DMS114 treated with DMSO at 0.1 percent for 48 hours (cell line): Measurements from ENCODE around the gene SLC8A1.

Experiments used
- DNase-seq: peaks from one replicate; lab custom pipeline; 2025; ENCODE audit not compliant: unreplicated experiment; lab: John Stamatoyannopoulos, UW

Gene SLC8A1

GRCh38 chr2:40123326-40123725 lies 328.6 kb downstream of the SLC8A1 start:
- no peak for DNase-seq

DNA sequence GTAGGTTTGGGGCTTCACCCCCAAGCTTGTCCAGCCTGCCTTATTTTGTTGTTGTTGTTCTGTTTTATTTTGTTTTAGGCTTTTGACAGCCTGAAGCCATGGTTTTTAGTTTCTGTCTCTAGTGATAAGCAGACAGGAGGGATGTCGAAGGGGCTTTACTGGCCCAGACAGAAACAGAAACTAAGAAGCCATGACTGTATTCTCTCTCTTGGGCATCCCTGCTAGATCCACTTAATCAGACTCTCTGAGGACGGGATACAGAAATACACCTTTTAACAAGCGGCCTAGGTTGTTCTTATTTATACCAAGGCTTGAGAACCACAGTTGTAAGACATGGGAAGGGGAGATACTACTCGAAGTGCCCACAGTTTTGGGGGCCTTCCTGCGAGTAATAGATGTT lies 330.9 kb downstream of the SLC8A1 start:
- DNase-seq = no peak

- DNase-seq = no peak
These were observed 331.9 kb downstream of the SLC8A1 start for GRCh38 chr2:40120026-40120425.

- no peak for DNase-seq
These were observed 333.3 kb downstream of the SLC8A1 start for GRCh38 chr2:40118622-40119021.

DNA sequence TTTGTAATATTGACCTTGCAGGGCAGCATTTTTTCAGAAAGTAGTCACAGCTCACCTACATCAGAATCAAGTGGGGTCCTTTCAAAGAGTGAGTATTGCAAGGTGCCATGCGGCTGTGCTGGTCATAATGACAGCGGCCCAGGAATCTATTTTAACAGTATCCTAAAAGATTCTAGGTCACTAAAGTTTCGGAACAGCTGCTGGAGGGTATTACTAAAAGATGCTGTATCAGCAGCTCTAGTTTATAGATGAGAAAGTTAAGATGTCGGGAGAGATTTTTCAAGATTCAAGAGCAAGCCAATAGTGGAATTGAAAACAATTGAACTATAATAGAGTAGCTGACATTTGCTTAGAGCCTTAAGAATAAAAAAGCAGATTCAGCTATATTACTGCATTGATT lies 336.0 kb downstream of the SLC8A1 start:
- no peak for DNase-seq

DNA sequence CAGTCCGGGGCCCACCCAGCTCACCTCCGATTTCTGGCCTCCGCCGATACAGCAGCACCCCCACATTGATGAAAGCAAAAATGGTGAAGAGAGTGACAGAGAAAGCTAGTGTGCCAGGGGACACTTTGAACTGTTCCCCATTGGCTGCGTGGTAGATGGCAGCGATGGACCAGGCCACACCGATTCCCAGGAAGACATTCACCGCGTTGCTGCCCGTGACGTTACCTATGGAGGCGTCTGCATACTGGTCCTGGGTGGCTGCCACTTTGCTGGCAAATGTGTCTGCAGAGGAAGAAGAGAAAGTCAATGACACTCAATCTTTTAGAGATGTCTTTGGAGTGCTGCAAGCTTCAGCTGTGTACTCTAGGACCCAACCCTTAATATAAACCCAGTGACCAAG lies 336.5 kb downstream of the SLC8A1 start:
- no peak for DNase-seq

DNA sequence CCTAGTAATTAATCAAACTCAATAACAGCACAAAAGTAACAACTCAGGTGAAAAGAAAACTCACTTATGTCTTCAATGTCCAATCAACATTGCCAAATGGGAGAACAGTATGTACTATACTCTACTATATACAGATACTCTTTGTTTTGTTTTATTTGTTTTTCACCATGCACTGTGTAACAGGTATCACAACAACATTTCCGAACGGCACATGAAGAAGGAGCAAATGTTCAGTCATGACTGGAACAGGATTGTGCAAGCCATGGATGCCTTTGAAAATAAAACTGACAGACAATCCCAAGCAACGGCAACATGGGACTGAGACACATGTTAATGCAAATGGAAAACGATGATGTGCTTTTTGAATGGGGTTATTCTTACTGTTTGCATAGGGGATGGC lies 337.9 kb downstream of the SLC8A1 start:
- no peak for DNase-seq

GRCh38 chr2:40113272-40113968 lies 338.5 kb downstream of the SLC8A1 start:
- no peak for DNase-seq

DNA sequence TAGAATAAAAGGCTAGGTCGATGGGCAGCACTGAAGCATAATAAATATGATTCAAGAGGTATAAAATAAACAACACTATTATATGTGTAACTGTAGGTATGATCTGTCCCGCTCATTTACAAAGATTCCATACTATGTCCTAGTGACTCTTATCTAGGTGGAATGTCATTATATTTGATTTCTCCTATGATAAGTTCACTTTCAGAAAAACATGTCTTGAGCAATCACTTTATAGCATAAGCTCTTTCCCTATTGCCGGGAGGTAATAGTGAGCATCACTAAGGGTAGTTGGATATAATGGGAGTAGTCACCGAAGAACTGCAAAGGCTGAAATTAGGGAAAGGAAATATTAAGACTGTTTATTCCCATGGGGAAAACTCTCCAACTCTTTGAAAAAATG lies 342.5 kb downstream of the SLC8A1 start:
- DNase-seq = no peak

DNA sequence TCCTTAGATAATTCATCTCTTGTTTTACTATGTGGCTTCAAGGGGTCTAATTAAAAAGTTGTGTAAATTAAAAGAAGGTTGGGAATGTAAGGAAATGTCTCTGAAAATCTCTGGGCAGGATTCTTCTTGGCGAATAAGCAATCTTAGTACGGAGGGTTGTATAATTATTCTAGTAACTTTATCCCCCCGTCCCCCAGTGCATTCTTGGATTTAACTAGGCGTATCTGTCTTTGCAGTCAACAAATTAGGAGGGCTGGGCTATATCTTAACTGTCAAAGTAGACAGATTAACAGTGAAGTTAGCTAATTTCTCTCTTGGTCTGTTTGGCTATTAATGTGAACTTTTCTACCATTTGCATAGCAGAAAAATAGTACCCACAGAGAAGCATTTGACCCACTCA lies 343.0 kb downstream of the SLC8A1 start:
- DNase-seq = no peak

- DNase-seq = no peak
These were observed 345.8 kb downstream of the SLC8A1 start for GRCh38 chr2:40106061-40106460.

- no peak for DNase-seq
These were observed 346.3 kb downstream of the SLC8A1 start for GRCh38 chr2:40105593-40105992.

DNA sequence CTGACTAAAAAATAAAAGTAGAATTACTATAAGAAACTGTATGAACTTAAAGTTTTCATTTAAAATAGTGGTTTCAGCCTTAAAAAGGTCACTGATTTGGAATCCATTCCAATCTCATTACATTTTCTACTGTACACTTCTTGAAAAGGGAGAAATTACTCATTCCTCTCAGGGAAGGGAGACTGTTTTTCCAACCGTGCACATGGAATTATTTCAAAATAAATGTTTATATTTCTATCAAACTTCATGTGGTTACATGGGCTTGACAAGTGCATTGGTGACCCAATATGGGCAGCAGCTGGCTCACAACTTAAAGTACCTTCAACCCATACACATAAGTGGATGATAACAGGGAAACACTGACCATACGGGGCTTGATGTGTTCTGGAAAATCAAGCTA lies 348.3 kb downstream of the SLC8A1 start:
- DNase-seq = no peak

GRCh38 chr2:40103163-40103562 lies 348.7 kb downstream of the SLC8A1 start:
- no peak for DNase-seq

DNA sequence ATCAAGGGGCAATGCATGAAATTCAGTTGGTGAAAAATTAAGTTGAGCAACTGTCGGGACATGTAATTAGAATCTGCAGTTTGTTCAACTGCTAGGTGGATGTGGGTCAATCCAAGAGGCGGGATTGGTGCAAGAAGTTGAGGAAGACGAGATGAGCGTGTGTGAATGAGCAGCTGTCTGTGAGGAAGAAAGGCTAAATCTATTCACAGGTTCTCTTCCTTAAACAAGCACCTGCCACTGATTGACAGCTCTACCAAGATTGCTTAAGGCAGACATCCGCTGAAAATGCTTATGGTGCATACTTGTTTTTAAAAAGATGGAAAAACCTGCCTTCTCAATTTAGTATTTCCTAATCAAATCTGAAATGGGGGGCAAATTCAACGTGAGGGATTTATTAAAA lies 349.4 kb downstream of the SLC8A1 start:
- no peak for DNase-seq

DNA sequence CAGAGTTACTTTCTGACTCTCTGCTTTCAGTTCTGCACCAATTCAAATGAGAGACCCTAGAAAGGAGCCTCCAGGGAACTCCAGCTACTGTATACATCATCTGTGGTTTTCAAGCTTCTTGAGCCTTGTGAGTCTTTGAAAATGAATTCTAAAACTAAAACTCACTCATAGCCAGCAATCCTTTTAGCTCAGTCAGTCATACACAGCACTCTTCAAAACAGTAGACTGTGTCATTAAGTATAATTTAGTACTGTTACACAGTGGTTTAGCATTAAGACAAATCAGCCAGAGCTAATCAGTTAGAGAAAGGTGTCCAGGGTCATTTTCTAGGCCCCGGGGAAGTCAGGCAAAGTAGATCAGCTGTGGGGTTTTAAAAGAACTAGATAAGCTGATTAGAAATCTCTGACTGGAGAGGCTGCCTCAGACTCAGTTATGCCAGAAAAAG lies 350.7 kb downstream of the SLC8A1 start:
- no peak for DNase-seq

DNA sequence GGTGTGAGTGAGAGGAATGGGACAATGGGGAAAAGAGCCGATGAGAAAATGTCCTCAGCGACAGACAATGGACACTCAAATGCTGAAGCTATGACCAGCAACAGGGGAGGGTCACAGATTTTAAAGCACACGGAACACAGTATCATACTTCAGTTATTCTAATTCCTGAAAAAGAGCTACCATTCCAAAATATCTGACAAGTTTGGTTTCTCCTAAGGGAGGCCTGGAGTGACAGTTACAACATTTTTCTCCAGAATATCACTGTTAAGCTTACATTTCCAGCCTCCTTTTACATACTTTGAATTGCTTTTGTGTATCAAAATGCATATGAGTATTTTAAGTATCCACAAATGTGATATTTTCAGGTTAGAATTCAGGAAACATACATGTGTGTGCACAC lies 351.2 kb downstream of the SLC8A1 start:
- no peak for DNase-seq

GRCh38 chr2:40098786-40099470 lies 353.0 kb downstream of the SLC8A1 start:
- no peak for DNase-seq

- DNase-seq = no peak
These were observed 354.1 kb downstream of the SLC8A1 start for GRCh38 chr2:40097691-40098385.

DNA sequence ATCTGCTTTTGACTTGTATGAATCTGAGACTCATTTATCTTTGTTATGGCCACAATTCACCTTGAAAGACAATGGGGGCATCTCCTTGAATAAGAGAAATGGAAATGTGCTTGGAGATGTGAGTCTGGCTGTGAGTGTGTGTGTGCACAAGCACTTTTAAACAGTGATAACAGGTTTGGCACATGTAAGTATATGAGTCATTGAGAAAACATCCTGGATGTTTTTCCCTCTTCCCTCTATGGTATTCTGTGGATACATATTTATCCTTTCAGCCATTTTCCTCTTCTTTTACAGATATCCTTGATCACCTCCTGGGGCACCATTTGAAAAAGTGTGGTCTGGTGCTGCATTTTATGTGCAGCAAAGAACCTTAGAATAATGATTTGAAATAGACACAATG lies 355.5 kb downstream of the SLC8A1 start:
- DNase-seq = no peak

GRCh38 chr2:40095000-40095399 lies 356.9 kb downstream of the SLC8A1 start:
- DNase-seq = no peak

DNA sequence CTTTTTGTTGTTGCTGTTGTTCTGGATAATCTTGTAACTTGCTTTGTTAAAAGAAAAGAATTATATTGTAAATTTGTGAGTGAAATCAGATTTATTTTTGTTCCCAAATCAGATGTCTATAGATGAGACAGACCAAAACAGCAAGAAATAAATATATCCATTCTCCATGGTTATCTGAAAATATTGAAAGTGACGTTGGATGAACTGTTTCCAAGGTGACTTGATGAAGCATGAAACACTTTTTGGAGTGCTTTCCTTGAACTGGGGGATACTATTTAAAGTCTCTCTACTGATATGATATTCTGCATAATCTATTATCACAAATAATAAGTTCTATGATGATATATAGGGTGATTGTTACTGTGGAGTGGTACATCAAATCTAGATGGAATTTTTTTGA lies 357.4 kb downstream of the SLC8A1 start:
- no peak for DNase-seq
